NK-92 (cell line): ENCODE results near the gene ADCY1.

ENCODE experiments used
- DNase-seq: peaks from one replicate; lab custom pipeline; 2025; ENCODE audit not compliant: unreplicated experiment; lab: John Stamatoyannopoulos, UW

Gene ADCY1

DNA sequence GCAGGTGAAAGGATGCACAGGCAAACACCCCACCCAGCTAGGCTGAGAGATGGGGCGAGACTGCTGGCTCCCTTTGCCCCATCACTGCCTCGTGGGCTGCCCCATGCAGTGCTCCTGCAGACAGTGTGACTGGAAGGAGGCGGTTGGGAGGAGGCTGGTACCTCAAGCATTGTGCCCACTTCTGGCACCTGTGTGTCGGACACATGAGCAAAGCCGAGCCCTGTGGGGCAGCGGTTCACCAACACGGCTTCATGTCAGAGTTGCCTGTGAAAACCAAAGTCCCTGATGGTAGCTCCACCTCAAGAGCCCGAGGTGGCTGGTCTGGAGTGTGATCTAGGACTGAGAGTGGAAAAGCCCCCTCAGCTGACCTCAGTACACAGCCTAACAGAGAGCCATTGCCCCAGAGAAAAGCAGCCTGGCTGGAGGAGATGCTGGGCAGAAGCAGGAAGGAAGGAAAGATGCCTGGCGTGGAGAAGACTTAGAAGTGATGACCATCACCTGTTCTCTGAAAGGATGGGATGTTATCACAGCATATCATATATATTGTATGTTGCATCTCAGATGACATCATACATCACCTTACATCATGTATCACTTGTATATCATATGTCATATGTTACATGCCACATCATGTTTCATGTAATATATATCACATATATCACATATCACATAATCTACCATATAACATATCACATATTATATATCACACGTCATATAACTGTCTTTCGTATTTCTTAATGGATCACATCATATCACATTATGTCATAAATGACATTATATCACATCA is 75.6 kb downstream of the ADCY1 start:
- no peak for DNase-seq

DNA sequence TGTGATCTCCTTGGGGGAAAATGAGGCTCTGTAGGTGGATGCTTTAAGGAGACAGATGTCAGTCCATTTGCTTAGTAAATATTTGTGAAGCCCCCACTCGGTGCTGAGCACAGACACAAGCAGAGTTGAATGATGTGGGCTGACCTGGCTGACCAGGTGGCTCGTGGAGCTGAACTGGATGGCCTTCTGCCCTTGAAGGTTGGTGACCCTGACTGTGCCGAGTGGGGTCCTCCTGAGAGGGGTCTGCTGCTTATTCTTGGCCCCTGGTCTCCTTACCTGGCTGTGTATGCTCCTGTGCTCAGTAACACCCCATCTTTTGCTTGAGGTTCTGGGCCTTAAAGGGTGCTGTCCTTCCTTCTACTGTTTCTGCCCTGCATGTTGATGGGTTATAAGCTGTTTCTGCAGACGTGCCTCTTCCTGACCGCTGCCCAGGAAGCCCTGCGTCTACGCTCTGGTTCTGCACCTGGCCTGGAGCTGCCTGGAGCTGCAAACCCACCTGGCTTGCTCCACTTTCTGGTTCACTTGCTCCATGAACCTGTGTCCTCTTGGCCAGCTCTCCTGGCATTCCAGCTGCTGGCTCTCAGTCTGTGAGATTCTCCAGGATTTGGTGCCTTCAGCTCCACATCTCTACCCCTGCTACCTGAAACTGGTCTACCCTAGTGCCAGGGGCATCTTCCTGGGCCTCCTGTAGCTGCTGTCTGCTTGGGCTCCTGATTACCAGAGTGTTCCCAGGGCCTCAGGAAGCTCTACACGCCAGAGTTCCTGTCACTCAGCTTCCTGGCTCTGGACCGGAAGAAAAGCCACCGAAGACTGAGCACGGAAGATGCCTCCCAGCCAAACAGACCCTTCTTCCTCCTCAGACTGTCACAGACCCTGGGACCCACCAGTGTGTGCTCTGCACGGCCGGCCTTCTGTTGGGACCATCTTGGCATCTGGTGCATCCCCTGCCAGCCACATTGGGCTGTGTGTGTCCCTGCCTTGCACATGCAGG is 76.5 kb downstream of the ADCY1 start:
- DNase-seq, result no peak

DNA sequence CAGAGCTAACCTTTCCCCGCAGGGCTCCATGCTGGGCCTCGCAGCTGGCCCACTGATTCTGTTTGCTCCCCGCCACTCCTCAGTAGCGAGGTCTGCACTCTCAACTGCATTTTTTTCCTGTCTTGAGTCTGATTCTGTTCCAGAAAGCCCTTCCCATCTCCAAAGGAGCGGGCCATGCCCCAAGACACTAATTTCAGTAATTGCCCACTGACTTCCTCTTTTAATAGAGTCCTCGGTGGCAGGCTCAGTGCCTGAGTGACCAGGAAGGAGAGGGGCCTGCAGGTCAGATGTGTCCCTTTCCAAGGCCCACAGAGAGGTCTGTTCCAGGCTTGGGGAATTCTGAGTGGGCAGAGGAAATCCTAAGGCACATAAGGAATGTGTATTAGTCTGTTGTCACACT is 77.4 kb downstream of the ADCY1 start:
- no peak for DNase-seq

DNA sequence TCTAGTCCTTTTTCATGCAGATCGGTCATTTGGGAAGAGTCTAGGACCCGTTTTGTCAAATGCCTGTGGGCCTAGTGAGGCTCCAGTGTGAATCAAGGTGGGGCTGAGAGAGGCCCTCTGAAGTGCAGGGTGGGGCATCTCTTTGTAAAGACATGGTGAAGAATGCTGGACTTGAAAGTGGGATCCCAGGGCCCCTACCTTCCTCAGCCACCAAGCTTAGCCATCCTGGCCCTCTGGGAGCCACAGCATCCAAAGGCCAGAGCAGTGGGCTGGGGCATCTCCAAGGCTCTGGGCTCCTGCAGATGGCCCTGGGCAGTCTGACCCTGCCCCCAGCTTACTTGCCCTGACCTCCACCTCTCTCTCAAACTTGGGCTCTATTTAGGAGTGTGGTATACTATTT is 78.5 kb downstream of the ADCY1 start:
- no peak for DNase-seq

DNA sequence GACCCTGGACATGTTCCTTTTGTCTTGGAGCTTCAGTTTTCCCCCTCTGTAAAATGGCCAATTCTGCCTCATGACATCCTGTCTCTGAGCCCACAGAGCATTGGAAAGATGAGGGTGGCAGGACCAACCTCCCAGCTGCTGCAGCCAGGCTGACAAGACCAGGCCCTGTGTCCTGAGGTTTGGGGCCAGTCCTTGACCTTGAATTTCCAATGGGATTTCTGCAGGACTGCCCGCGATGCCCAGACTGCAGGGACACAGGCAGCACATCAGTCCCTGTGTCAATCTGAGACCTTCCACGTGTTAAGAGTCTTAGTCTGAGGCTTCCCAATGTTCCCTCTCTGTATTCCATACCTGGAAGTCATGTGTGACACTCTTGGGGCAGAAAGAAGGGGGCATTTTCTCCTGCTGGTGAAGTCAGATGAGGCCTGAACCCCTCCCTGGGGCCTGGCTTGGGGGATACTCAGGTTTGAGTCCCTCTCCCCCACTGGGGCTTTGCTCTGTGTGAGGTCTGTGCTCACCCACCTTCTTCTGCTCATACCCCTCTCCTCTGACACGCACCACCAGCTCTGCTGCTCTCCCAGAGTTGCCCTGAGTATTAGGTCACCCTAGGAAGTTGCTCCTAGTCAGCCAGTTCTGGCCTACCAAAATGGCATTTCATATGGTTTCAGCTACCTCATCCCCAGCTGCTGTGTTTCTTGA is 79.2 kb downstream of the ADCY1 start:
- DNase-seq, result no peak

DNA sequence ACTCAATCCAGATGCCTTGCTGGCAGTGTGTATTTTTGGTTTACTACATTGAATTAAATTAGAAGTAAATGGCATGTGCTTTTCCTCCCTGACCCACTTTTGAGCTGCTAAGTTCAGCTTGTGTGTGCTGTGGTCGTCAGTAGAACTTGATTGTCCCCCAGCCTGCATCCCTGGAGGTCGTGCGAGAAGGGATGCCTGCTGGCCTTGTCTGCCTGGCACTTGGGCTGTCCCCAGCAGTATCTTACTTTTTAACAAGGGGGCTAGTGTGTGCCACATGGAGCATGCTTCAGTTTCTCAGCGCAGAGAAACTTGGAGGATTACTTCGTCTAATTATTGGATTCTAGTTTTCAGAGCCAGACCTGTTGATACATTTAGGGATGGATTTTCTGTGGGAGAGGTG is 80.2 kb downstream of the ADCY1 start:
- no peak for DNase-seq

DNA sequence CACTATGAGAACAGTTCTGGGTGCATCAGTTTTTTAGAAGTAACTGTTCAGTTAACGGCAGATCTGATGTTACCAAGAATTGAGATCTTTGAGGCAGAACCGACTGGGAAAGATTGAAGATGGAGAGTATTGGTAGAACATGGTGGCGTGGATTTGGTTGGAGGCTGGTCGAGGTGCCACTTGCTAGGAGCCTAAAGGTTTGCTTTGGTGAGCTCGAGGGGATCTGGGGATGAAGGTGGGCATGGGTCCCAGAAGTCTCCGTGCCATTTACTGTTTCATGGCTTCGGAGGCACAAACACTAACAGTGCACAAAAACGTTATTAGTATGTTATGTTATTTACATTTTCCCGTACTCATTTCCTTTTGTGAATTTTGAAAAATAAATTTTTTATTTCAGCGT is 81.4 kb downstream of the ADCY1 start:
- DNase-seq, result no peak

DNA sequence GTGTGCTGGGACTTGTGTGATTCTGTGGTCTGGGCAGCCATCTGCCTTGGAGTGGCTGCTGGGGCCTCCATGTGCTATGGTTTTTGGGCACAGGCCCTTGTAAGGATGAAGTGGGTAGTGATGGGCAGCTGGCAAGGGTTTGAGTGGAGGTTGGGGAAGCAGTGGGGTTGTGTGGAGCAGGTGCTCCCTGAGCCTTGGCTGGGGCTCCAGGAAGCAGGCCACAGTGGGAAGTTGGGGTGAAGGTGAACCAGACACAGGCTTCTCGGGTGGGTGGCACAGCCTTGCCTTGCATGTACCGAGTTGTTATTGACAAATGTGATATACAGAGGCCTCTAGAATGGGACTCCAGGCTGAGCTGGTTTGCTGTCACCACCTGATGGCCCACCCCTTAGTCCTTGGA is 82.3 kb downstream of the ADCY1 start:
- DNase-seq, result no peak

DNA sequence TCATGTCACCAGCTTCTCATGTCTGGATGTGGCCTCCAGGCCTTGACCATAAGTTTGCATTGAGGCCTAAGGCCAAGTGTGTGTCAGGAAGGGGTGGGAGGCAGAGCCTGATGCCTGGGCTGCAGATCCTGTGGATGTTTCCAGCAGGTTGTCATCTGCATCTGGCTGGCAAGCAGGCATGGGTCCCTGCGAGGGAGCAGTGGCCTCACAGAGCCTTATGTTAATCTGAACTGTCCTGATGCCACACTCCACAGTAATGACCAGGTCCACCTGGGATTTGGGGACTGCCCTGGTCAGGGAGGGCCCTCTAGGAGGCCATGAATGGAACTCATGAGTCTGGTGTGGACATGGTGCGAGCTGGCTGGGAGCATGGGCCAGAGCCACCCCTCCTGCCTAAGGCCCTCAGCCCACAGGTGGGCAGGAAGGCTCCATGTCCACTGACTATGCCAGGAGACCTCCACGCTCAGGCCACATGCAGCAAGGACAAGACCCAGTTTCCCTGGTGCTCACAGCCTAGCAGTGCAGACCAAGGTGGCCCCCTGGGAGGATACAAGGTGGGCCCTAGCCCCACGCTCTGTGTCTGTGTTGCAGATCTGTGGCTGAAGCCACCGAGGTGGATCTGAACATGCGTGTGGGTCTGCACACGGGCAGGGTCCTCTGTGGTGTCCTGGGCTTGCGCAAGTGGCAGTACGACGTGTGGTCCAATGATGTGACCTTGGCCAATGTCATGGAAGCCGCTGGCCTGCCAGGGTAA is 83.1 kb downstream of the ADCY1 start:
- DNase-seq, result no peak

DNA sequence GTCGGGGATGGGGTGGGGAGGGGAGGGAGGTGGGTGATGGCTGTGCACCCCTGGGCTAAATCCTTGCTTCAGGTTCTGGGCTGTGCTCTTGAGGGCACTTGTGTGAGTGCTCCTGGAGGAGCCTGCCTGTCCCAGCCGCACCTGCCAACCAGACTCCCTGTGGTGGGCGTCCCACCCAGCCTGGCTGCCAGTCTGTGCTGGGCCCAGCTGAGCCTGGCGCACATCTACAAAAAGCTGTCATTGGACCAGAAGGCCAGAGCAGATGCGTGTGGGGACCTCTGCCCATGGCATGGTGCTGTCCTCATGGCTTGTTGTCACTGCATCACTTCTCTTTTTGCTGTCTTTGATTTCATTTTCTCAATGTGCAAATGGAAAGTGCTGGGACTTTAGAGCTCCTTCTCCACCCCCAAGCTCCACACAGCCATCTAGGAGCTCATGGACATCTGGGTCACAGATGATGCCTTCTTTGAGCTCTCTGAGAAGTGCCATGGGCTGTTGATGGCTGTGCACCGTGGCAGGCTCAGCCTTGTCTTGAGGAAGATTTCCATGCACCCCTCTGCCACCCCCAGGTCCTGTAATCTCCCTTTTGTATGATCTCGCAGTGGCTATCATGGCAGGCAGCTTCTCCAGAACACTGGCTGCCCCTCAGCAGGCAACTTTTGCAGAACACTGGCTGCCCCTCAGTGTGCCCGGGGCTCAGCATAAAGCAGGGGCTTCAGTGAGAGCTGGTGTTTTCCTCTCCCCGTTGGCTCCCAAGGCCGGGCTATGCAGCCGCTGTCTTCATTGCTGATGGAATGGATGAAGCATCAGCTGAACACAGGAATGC is 83.9 kb downstream of the ADCY1 start:
- DNase-seq, result no peak

DNA sequence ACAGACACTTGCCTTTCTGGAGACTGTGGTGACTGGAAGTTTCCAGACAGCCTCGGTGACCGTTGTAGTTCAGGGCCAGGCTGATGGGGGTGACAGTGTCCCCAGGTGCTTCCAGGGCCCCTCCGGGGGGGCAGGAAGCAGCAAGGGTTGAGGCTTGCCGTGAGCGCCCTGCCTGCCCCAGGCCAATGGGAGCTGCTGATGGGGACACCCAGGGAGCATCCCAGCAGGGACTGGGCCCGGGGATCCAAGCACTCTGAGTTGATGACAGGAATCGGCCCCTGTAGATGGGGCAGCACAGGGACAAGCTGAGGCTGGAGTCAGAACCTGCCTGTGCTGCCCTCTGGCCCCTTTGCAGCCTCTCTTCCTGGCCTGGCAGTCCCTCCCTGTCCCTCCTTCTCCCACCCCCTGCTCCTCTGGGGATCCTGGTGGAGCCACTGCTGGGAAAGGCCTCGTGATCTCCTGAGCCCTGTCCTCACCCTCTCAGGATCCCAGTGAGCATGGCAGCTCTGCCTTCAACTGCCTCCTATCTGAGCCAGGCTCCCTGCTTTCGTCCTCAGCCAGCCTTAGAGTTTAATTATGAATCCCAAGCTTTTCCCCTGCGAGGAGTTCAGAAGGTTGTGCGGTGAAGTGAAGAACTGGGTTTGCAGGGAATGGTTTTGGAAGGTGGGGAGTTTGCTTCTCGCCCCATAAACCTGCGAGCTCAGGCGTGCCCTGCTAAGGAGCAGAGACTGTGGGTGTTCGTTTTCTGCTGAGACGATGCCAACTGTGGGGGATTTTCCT is 84.7 kb downstream of the ADCY1 start:
- no peak for DNase-seq

DNA sequence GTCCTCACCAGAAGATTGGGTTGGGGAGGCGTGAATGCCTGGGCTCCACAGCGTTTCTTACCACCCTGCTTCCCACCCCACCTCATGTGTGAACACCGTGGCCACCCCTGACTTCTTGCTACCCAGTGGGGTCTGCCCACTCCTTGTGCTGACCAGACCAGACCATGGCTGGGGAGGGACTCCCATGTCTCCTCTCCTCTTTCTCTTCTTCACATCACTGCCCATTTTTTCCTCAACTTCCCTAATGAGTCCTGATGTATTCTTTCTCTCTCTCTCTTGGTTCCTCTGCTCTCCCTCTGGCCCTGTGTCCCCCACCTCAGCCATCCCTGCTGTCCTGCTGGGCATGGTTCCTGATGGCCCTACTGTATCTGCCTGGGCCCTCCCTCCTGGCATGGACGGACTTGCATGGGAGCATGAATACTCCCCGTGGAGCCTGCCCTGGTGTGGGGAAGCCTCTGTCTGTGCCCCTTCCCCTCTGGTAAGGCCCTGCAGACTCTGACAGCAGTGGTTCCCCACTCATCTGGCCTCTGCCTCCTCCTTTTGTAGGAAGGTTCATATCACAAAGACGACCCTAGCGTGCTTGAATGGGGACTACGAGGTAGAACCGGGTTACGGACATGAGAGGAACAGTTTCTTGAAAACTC is 85.5 kb downstream of the ADCY1 start:
- no peak for DNase-seq

DNA sequence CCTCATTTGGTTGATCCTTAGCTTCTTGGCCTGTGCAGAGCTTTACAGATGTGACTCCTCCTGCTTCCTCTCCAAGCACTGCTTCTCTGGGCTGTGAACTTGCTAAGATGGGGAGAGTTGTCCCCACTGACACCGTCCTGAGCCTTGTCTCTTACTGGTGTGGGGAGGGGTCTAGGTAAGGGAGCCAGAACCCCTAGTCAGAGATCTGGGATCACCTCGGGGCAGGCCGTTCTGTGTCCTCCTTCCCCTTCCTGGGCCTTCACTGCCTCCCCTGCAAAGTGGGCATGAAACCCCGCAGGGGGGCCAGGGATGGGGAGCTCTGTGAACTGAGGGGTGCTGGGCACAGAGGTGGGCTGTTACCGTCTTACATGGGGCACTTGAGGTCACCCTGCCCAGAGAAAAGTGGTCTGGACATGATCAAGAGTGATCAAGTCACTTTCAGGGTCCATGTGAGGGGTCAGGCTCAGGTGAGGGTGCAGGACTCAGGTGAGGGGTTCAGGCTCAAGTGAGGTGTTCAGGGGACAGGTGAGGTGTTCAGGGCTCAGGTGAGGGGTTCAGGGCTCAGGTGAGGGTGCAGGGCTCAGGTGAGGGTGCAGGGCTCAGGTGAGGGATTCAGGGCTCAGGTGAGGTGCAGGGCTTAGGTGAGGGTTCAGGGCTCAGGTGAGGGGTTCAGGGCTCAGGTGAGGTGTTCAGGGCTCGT is 86.2 kb downstream of the ADCY1 start:
- DNase-seq, result no peak

DNA sequence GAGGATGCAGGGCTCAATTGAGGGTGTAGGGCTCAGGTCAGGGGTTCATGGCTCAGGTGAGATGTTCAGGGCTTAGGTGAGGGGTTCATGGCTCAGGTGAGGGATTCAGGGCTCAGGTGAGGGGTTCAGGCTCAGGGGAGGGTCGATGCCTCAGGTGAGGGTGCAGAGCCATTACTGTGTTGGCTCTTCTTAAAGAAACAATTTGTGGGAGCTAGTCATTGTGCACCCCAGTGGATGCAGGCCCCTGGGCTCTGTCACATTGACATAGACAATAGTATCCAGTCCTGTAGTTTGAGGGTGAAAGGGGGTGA is 86.7 kb downstream of the ADCY1 start:
- DNase-seq, result no peak

DNA sequence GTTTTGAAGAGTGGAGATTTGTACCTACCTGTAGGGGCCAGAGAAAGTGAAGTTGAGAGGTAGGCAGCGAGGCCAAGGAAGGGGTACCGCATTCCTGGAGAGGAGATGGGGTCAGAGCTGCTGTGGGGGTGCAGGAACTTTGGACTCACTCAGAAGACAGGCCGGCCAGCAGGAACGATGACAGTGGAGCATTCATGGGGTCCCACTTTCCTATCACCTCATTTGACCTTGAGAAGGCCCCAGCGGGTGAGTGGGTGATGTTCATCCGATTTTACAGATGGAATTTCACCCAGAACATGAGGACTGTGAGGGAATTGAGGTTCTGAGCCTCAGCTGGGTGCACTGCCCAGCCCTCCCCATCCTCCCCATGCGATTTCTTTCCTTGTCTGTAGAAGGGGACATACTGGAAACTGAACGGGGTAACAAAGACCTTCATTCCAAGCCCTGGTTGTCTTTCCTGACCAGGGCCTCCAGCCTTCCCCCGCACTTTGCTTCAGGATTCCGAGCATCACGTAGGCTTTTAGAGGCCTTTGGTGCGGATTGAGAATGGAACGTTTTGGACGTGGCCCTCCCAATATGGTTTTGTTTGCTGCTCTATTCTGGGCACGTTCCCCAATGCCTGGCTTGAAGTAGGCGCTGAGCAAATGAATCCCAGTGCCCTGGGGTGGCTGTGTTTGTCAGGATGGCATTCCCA is 87.3 kb downstream of the ADCY1 start:
- DNase-seq, result no peak

DNA sequence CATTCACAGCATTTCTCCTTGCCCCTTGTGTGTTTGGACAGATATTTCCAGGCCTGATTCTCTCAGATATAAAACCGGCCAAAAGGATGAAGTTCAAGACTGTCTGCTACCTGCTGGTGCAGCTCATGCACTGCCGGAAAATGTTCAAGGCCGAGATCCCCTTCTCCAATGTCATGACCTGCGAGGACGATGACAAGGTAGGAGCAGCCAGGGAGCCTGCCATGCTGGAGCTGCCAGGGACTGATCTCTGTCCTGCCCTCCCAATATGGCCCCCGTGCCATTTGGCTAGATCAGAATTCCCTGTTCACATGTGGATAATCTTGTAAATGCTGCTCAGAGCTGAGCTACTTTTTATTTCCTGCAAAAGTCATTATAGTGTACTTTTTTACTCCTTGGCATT is 87.8 kb downstream of the ADCY1 start:
- no peak for DNase-seq

DNA sequence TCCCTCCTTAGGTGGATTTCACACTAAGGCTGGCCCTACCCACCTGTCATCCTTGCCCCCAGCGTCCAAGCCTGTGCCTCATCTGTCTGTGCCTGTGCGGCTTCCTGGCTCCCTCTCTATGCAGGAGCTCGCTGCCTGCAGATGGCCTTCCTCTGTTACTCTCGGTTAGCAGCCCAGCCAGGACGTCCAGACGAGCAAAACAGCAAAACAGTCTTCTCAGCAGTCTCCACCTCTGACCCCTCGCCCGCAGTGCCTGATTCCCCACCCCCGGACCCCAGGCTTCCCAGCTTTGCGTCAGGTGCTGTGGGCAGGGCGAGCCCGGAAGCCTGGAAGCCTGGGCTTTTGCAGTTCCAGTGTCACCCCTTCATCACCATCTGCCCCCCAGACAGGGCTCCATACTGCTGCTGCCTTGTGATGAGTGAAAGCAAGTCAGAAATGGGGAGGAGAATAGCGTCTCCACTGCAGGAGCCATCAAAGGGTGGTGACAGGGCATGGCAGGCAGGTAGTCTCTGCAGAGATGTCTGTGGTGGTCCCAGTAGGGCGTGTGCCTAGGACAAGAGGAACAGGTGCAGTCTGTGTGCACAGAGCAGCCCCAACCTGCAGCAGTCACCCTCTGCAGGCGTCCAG is 88.5 kb downstream of the ADCY1 start:
- DNase-seq, result no peak
